B cell (primary cell): Measurements from ENCODE around the gene CRNKL1. TPM values are rescaled to one million over a fixed set of nuclear protein-coding genes. Genes with fewer than 3 reads are reported as not detected.

ENCODE experiments used
- ATAC-seq: fragments of 200-7000 bp; cut with Tn5 transposase; one replicate; pipeline ENCODE4 v1.10.0; 2021; ENCODE audit warnings: low read depth, mild to moderate bottlenecking, moderate number of reproducible peaks, moderate library complexity
- CTCF ChIA-PET: fragments of 350-600 bp; sonication (Branson Sonifier 250); formaldehyde crosslinking; loops from one replicate; lab custom pipeline; 2021; ENCODE audit warnings: antibody characterized with exemption, inconsistent platforms; lab: Charles Lee
- POLR2A ChIA-PET: fragments of 350-600 bp; sonication (Branson Sonifier 250); formaldehyde crosslinking; loops from one replicate; lab custom pipeline; 2021; ENCODE audit warnings: antibody characterized with exemption; lab: Charles Lee
- DNase-seq: peaks from one replicate; pipeline ENCODE4 v3.0.0; 2013
- H2AFZ ChIP-seq: 2 replicates; pipeline ENCODE4 v1.6.1; 2012; ENCODE audit warnings: mild to moderate bottlenecking, low read depth, low read length; ENCODE audit not compliant: insufficient read depth, poor library complexity, severe bottlenecking
- H3K27ac ChIP-seq, 2 donors: 1 replicate in 1 of 2; 2 replicates in 1 of 2; pipeline ENCODE4 v1.5.1; 2012 to 2013; ENCODE audit warnings: low read length in 2 of 2, mild to moderate bottlenecking in 2 of 2, moderate library complexity in 1 of 2
- H3K27me3 ChIP-seq, 4 experiments: fragments of 200-600 bp in 1 of 4; sonication (generic) in 1 of 4; replicated peaks in 1 of 4; 1 replicate in 2 of 4; 2 replicates in 2 of 4; pipeline versions ENCODE4 v1.6.1 to v1.7.0; 2013 to 2016; ENCODE audit warnings: low read length in 3 of 4, mild to moderate bottlenecking in 2 of 4, mixed read lengths in 1 of 4, moderate library complexity in 1 of 4; ENCODE audit not compliant: insufficient read depth in 4 of 4, control insufficient read depth in 3 of 4; ENCODE audit errors: control extremely low read depth in 1 of 4
- H3K36me3 ChIP-seq, 2 experiments: replicated peaks in 1 of 2; 1 replicate in 1 of 2; 2 replicates in 1 of 2; pipeline versions ENCODE4 v1.6.1 to v1.7.1; 2013; ENCODE audit warnings: low read length in 1 of 2; ENCODE audit not compliant: insufficient read depth in 2 of 2, control insufficient read depth in 1 of 2; ENCODE audit errors: control extremely low read depth in 1 of 2, extremely low read depth in 1 of 2
- H3K4me1 ChIP-seq, 2 donors: fragments of 200-600 bp in 1 of 2; sonication (generic) in 1 of 2; 1 replicate in 1 of 2; 2 replicates in 1 of 2; pipeline versions ENCODE4 v1.5.1 to v1.6.1; 2013 to 2017; ENCODE audit warnings: low read length in 2 of 2; ENCODE audit not compliant: control insufficient read depth in 2 of 2, insufficient read depth in 2 of 2
- H3K4me2 ChIP-seq: replicated peaks from 2 replicates; pipeline ENCODE3; 2012; ENCODE audit warnings: mild to moderate bottlenecking, low read depth, low read length; ENCODE audit not compliant: poor library complexity, severe bottlenecking
- H3K4me3 ChIP-seq, 5 experiments: fragments of 200-600 bp in 1 of 5; sonication (generic) in 1 of 5; 1 replicate in 3 of 5; 2 replicates in 2 of 5; pipeline versions ENCODE4 v1.5.1 to v1.7.0; 2011 to 2016; ENCODE audit warnings: low read length in 4 of 5, mild to moderate bottlenecking in 4 of 5, low read depth in 2 of 5, control low read depth in 1 of 5, moderate library complexity in 1 of 5; ENCODE audit not compliant: insufficient read depth in 1 of 5; ENCODE audit errors: control extremely low read depth in 1 of 5, extremely low read depth in 1 of 5
- H3K79me2 ChIP-seq: fragments of 200-600 bp; sonication (generic); one replicate; pipeline ENCODE4 v1.6.0; 2016; ENCODE audit warnings: low read length; ENCODE audit not compliant: control insufficient read depth, insufficient read depth
- H3K9ac ChIP-seq: fragments of 200-600 bp; sonication (generic); 2 replicates; pipeline ENCODE4 v1.6.1; 2017; ENCODE audit warnings: mild to moderate bottlenecking, low read length, moderate library complexity
- H3K9me3 ChIP-seq, 3 donors: one replicate each; pipeline versions ENCODE4 v1.6.1 to v1.7.1; 2013; ENCODE audit warnings: low read length in 2 of 3; ENCODE audit not compliant: control insufficient read depth in 2 of 3, insufficient read depth in 1 of 3; ENCODE audit errors: control extremely low read depth in 1 of 3
- H4K20me1 ChIP-seq: 2 replicates; pipeline ENCODE4 v1.6.0; 2012; ENCODE audit warnings: mild to moderate bottlenecking, low read length; ENCODE audit not compliant: insufficient read depth, control insufficient read depth, poor library complexity, severe bottlenecking
- H3K27ac Mint-ChIP-seq: one replicate; pipeline ENCODE4 v1.8.0; 2021; ENCODE audit warnings: mixed read lengths
- H3K27me3 Mint-ChIP-seq: one replicate; pipeline ENCODE4 v1.8.0; 2021; ENCODE audit warnings: mixed read lengths
- H3K4me1 Mint-ChIP-seq: one replicate; pipeline ENCODE4 v1.8.0; 2021; ENCODE audit warnings: mixed read lengths
- H3K4me3 Mint-ChIP-seq: one replicate; pipeline ENCODE4 v1.8.0; 2021; ENCODE audit warnings: mixed read lengths
- H3K9me3 Mint-ChIP-seq: one replicate; pipeline ENCODE4 v1.8.0; 2022; ENCODE audit warnings: mixed read lengths; ENCODE audit not compliant: insufficient read depth
- EZH2 ChIP-seq: IDR thresholded peaks from 2 replicates; pipeline ENCODE4 v1.6.1; 2012; ENCODE audit warnings: borderline replicate concordance, low read depth, mild to moderate bottlenecking, moderate library complexity, low read length; ENCODE audit not compliant: insufficient read depth, poor library complexity, severe bottlenecking
- WGBS: methylation state at CpG from one replicate; pipeline ENCODE4 v1.1.5; 2013; ENCODE audit warnings: missing lambda C conversion rate; ENCODE audit not compliant: insufficient coverage; 5-methylcytosine and 5-hydroxymethylcytosine counted together
- intact Hi-C: fragments of 100-400 bp; cut with micrococcal nuclease; formaldehyde crosslinking; loops from one replicate; pipeline ENCODE4 v1.10.0; 2022
- polyA plus RNA-seq: library from polyadenylated mRNA; depleted of rRNA; stranded (reverse); fragments of >200 nt; gene quantifications from 2 replicates; pipeline ENCODE4 v1.2.3, GENCODE V29; 2012
- total RNA-seq, 2 donors: library from RNA; stranded (reverse); fragments of 120-200 nt in 1 of 2; gene quantifications; 1 replicate in 1 of 2; 2 replicates in 1 of 2; pipeline versions ENCODE4 v1.2.3 to v1.2.4, GENCODE V29; 2013 to 2022
- TF ChIP-seq, protein P1 (sequence below): fragments of 200-600 bp; IDR thresholded peaks from one replicate; pipeline ENCODE4 v1.8.0; 2022; ENCODE audit warnings: antibody characterized with exemption, mild to moderate bottlenecking

Gene CRNKL1
- total and polyA plus RNA-seq, 2 donors (not counting 1 experiment from before 2014, with no cell fraction given) = 3.9 to 25.5 TPM

DNA sequence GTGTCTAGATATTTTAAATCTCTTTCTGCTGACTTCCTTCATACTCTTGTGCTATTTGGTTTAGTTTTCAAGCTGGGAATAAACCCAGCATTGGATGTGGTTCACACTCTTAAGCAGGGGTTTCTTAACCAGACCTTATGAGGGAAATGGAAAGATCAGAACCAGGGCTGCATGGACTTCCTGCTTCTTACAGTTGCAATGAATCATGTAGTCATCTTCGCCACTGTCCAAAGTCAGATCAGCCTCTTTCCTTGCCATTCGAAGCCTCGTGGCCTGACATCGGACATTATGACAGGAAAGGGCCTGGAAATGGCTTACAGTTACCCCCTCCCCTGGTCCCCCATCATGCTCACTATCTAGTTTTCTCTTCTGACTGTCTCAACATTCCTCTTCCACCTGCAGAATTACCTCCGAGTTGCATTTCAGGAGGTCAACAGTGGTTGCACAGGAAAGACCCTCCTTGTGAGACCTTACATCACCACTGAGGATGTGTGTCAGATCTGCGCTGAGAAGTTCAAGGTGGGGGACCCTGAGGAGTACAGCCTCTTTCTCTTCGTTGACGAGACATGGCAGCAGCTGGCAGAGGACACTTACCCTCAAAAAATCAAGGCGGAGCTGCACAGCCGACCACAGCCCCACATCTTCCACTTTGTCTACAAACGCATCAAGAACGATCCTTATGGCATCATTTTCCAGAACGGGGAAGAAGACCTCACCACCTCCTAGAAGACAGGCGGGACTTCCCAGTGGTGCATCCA is 51.9 kb downstream of the CRNKL1 start:
- Mint-ChIP-seq H3K27me3 (peaks cover 38% of the 10 kb centered on the region), H3K9me3 (no peaks in the 10 kb centered on the region), H3K27ac (no peak overlapping the region), H3K4me1 (peaks cover 13% of the 10 kb centered on the region), H3K4me3 (no peak overlapping the region)
- Histone ChIP-seq H2AFZ (no peak overlapping the region), H3K9ac (no peak overlapping the region), H3K4me3 (no peak overlapping the region), H3K4me2 (no peak overlapping the region), H3K36me3 (no peaks in the 10 kb centered on the region), H3K27ac (no peak overlapping the region), H3K27me3 (peaks cover 0 to 15% (median 0%) of the 10 kb centered on the region in 4 experiments), H3K79me2 (no peaks in the 10 kb centered on the region), H4K20me1 (no peaks in the 10 kb centered on the region), H3K4me1 (peaks cover 13 to 15% of the 10 kb centered on the region in 2 donors), H3K9me3 (no peaks in the 10 kb centered on the region)
- ChIA-PET POLR2A (no interaction called here), CTCF (interaction anchor here (1.0 to 8.1 kb wide), 4 partner anchors 97 to 306 kb away, joined by 3 to 87 read pairs (median 3); no protein-coding TSS in a partner anchor)
- DNase-seq (no peak), ATAC-seq (no peak)
- WGBS = 72% methylated on average over 14 of the region's 14 CpGs
- intact Hi-C loops = no loop called here
- no peak for TF ChIP-seq EZH2
- TF ChIP-seq, protein P1, sequence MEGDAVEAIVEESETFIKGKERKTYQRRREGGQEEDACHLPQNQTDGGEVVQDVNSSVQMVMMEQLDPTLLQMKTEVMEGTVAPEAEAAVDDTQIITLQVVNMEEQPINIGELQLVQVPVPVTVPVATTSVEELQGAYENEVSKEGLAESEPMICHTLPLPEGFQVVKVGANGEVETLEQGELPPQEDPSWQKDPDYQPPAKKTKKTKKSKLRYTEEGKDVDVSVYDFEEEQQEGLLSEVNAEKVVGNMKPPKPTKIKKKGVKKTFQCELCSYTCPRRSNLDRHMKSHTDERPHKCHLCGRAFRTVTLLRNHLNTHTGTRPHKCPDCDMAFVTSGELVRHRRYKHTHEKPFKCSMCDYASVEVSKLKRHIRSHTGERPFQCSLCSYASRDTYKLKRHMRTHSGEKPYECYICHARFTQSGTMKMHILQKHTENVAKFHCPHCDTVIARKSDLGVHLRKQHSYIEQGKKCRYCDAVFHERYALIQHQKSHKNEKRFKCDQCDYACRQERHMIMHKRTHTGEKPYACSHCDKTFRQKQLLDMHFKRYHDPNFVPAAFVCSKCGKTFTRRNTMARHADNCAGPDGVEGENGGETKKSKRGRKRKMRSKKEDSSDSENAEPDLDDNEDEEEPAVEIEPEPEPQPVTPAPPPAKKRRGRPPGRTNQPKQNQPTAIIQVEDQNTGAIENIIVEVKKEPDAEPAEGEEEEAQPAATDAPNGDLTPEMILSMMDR = no peak
